ENCODE data around the gene SMIM3. TPM values are rescaled to one million over a fixed set of nuclear protein-coding genes. Genes with fewer than 3 reads are reported as not detected.

Gene SMIM3, protein sequence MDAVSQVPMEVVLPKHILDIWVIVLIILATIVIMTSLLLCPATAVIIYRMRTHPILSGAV
- 3.1 TPM for polyA plus RNA-seq (2012; ENCODE audit: insufficient read depth, insufficient read length, low read depth)

DNA sequence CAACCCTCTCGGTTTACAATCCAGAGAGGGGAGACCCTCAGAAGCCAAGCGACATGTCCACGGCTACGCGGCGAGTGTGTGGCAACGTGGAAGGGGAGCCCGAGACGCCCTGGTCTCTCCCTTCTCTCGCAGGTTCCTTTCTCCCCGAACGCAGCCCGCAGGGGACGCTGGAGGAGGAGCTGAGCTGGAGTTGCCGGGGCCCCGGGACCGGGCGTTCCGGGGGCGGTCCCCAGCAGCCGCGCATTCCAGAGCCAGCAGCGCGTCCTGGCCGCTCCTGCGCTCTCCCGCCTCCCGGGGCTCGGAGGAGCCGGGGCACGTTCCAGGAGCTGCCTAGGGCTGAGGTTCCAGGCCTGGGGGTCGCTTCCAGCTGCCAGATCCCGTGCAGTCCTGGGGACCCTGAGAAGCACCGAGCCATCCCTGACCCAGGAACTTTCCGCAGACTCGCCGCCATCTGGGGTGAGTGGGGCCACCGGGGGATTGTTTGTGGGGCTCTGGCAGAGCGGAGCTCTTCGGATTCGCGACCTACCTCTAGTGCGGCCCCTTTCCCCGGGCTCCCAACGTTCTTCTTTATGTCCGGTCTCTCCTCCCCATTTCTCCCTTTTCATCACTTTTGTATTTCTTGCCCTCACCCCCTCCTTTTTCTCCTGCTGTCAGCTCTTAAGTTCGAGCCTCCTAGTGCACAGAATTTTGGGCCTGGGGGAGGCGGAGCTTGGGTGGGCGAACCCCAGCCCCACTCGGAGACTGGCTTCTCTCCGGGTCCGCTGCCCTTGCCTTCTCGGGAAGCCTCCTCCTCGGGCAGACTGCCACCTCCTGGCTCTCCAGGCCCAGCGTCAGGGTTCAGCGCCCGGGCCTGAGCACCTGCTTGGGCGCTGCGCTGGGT is at the start of gene SMIM3:
TSS of gene SMIM3 (plus strand) at position 241 of the 880 bp plus-strand sequence. CDS start 16,684 bp downstream, outside the sequence.
- H3K4me1 ChIP-seq: peaks cover 7% of the 10 kb centered on the region
- H3K4me3 ChIP-seq (ENCODE audit: low read depth, low read length): peak within 1 kb of the TSS; percentile 81
- no peaks in the 10 kb centered on the region for H3K27me3 ChIP-seq
- no peaks in the 10 kb centered on the region for H3K36me3 ChIP-seq
- peak; percentile 79 for DNase-seq
- TF ChIP-seq, protein P1, sequence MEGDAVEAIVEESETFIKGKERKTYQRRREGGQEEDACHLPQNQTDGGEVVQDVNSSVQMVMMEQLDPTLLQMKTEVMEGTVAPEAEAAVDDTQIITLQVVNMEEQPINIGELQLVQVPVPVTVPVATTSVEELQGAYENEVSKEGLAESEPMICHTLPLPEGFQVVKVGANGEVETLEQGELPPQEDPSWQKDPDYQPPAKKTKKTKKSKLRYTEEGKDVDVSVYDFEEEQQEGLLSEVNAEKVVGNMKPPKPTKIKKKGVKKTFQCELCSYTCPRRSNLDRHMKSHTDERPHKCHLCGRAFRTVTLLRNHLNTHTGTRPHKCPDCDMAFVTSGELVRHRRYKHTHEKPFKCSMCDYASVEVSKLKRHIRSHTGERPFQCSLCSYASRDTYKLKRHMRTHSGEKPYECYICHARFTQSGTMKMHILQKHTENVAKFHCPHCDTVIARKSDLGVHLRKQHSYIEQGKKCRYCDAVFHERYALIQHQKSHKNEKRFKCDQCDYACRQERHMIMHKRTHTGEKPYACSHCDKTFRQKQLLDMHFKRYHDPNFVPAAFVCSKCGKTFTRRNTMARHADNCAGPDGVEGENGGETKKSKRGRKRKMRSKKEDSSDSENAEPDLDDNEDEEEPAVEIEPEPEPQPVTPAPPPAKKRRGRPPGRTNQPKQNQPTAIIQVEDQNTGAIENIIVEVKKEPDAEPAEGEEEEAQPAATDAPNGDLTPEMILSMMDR (IDR thresholded peaks at IDR 0.05; ENCODE audit: low read depth, low read length): peak; percentile 69
- H3K9me3 ChIP-seq: no peaks in the 10 kb centered on the region

DNA sequence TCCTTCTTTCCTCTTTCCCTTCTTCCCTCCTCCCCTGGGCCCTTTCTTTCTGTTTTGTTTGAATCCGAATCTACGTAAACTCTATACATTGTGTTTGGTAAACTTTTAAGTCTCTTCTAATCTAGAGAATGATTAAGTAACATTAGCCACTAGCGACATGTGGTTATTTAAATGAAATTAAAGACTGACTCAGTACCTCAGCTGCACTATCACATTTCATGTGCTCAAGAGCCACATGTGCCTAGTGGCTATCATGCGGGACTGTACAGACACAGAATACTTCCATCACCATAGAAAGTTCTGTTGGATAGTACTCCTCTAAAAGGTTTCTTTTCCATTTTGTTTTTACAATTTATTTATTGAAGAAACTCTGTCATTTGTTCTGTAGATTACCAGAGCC is 48.7 kb upstream of the SMIM3 start:
- peaks cover 2% of the 10 kb centered on the region for H3K4me1 ChIP-seq
- no peak for DNase-seq
- H3K4me3 ChIP-seq (ENCODE audit: low read depth, low read length): no peak overlapping the region
- no peaks in the 10 kb centered on the region for H3K27me3 ChIP-seq
- no peaks in the 10 kb centered on the region for H3K9me3 ChIP-seq
- peaks cover 72% of the 10 kb centered on the region for H3K36me3 ChIP-seq
- TF ChIP-seq, protein P1 (IDR thresholded peaks at IDR 0.05; ENCODE audit: low read depth, low read length): no peak

DNA sequence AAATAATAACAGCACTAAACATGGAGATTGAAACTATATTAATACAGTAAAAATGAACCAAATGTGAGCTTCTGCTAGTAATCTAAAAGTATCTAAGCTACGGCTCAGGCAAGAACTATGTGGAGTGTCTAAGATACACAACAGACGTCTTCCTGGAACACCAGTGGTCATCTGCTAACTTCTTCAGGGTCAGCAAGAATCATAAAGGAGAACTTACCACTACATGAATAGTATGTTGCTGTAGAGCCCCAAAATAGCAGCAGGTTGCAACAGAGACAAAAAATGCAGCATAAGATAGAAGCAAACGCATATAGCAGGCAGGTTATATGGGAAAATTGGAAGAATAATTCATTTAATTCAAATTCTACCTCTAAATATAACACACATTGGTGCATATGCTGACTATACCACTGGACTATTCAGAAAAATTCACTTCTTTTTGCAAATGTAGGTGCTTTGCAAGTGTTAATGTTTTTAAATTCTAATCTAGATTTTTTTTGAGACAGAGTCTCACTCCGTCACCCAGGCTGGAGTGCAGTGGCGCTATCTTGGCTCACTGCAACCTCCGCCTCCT is 46.8 kb upstream of the SMIM3 start:
- Histone ChIP-seq H3K9me3 (no peaks in the 10 kb centered on the region), H3K36me3 (peaks cover 73% of the 10 kb centered on the region), H3K4me1 (peaks cover 8% of the 10 kb centered on the region), H3K4me3 (ENCODE audit: low read depth, low read length) (no peak overlapping the region), H3K27me3 (no peaks in the 10 kb centered on the region)
- TF ChIP-seq, protein P1 (IDR thresholded peaks at IDR 0.05; ENCODE audit: low read depth, low read length): no peak
- DNase-seq: no peak

DNA sequence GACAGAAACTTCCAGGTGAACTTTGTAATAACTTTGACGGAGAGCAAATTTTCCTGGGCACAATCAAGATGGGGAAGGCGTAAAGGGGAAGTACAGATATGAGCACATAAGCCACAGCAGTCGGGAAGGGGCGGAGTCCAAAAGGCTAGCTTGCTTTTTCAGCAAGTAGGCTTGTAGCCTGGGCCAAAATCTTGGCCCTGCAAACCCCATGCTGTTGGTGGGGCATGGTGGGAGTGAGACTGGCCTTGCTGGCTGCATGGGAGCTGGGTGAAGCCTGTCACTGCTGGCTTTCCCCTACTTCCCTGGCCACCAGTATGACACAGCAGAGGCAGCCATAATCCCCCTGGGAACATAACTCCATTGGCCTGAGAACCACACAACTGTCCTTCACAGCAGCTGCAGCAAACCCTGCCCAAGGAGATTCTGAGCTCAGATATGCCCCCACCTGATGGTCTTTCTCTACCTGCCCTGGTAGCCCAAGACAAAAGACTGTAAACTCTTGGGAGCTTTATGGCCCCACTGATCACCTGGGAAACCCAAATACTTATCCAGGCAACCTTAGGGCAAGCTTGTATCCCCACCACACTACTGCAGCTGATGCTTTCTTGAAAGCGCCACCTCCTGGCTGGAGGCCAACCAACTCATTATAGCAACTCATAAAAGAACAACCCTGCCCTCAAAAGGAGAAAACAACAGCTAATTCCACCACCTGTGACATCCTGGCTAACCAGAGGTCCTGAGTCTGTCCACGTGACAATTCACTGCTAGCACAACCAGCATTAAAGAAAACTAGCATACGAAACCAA is 43.8 kb upstream of the SMIM3 start:
- DNase-seq: no peak
- H3K4me1 ChIP-seq: peaks cover 8% of the 10 kb centered on the region
- H3K36me3 ChIP-seq: peaks cover 58% of the 10 kb centered on the region
- no peak overlapping the region for H3K4me3 ChIP-seq (ENCODE audit: low read depth, low read length)
- H3K27me3 ChIP-seq: no peaks in the 10 kb centered on the region
- no peaks in the 10 kb centered on the region for H3K9me3 ChIP-seq
- TF ChIP-seq, protein P1 (IDR thresholded peaks at IDR 0.05; ENCODE audit: low read depth, low read length): no peak; the same call in 1 of the 2 replicates

DNA sequence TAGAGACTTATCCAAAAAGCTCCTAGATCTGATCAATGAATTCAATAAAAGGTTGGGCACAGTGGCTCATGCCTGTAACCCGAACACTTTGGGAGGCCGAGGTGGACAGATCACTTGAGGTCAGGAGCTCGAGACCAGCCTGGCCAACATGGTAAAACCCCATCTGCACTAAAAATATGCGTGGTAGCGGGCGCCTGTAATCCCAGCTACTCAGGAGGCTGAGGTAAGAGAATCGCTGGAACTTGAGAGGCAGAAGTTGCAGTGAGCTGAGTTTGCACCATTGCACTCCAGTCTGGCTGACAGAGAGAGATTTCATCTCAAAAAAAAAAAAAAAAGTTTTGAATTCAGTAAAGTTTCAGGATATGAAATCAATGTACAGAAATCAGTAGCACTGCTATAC is 39.7 kb upstream of the SMIM3 start:
- H3K36me3 ChIP-seq: peaks cover 47% of the 10 kb centered on the region
- no peaks in the 10 kb centered on the region for H3K9me3 ChIP-seq
- H3K4me1 ChIP-seq: peaks cover 8% of the 10 kb centered on the region
- DNase-seq: no peak
- TF ChIP-seq, protein P1 (IDR thresholded peaks at IDR 0.05; ENCODE audit: low read depth, low read length): no peak
- no peaks in the 10 kb centered on the region for H3K27me3 ChIP-seq
- no peak overlapping the region for H3K4me3 ChIP-seq (ENCODE audit: low read depth, low read length)

Data from BE2C (cell line).